GM18502 (cell line): Measurements from ENCODE around the gene HCFC1.
"Not testable (repeated sequence)": the region's sequence is repeated elsewhere in the genome, so short reads cannot be mapped to it uniquely, and the experiment has no call there.

Source experiments
- ATAC-seq: cut with Tn5 transposase; IDR thresholded peaks from one replicate; pipeline ENCODE4 v1.9.1; 2021; ENCODE audit warnings: mild to moderate bottlenecking; ENCODE audit not compliant: unreplicated experiment, poor library complexity

Gene HCFC1

GRCh38 chrX:154010330-154011087 is 38.9 kb upstream of the HCFC1 start:
- ATAC-seq, result no peak

GRCh38 chrX:154008521-154008920 is 36.9 kb upstream of the HCFC1 start:
- ATAC-seq, result no peak

GRCh38 chrX:154006947-154007346 is 35.3 kb upstream of the HCFC1 start:
- no peak for ATAC-seq

- no peak for ATAC-seq
These were observed 32.7 kb upstream of the HCFC1 start for GRCh38 chrX:154004315-154004714.

GRCh38 chrX:154002215-154002719 is 30.6 kb upstream of the HCFC1 start:
- ATAC-seq, result no peak

GRCh38 chrX:154000051-154000450 is 28.4 kb upstream of the HCFC1 start:
- ATAC-seq, result no peak

- no peak for ATAC-seq
These were observed 27.9 kb upstream of the HCFC1 start for GRCh38 chrX:153999359-154000037.

GRCh38 chrX:153995504-153995903 is 23.9 kb upstream of the HCFC1 start:
- no peak for ATAC-seq

GRCh38 chrX:153994398-153994797 is 22.8 kb upstream of the HCFC1 start:
- ATAC-seq, result not testable (repeated sequence)

- ATAC-seq, result no peak
These were observed 22.4 kb upstream of the HCFC1 start for GRCh38 chrX:153993978-153994377.

GRCh38 chrX:153993079-153993478 is 21.5 kb upstream of the HCFC1 start:
- ATAC-seq, result no peak

GRCh38 chrX:153992180-153992579 is 20.6 kb upstream of the HCFC1 start:
- no peak for ATAC-seq

GRCh38 chrX:153991013-153991580 is 19.5 kb upstream of the HCFC1 start:
- ATAC-seq, result no peak

- no peak for ATAC-seq
These were observed 18.5 kb upstream of the HCFC1 start for GRCh38 chrX:153989973-153990655.

GRCh38 chrX:153988493-153988892 is 16.9 kb upstream of the HCFC1 start:
- no peak for ATAC-seq

- ATAC-seq, result no peak
These were observed 12.9 kb upstream of the HCFC1 start for GRCh38 chrX:153984351-153985178.

GRCh38 chrX:153983321-153983801 is 11.7 kb upstream of the HCFC1 start:
- ATAC-seq, result no peak

GRCh38 chrX:153981771-153982533 is 10.3 kb upstream of the HCFC1 start:
- ATAC-seq, result no peak

- no peak for ATAC-seq
These were observed 9.6 kb upstream of the HCFC1 start for GRCh38 chrX:153981231-153981630.
